Activated naive CD8-positive, alpha-beta T cell treated with anti-CD3 and anti-CD28 coated beads, Interleukin-2, amount 50 U/mL, for 24 hours (primary cell): Measurements from ENCODE around the gene CXADR.

Experiments
- ATAC-seq: fragments of 150-1000 bp; cut with Tn5 transposase; one replicate; pipeline ENCODE4 v1.10.0; 2021
- DNase-seq: peaks from one replicate; pipeline ENCODE4 v3.0.0; 2021
- H3K27ac Mint-ChIP-seq: one replicate; pipeline ENCODE4 v1.8.0; 2021; ENCODE audit warnings: mild to moderate bottlenecking, mixed read lengths
- H3K27me3 Mint-ChIP-seq: one replicate; pipeline ENCODE4 v1.8.0; 2021; ENCODE audit warnings: mixed read lengths
- H3K36me3 Mint-ChIP-seq: one replicate; pipeline ENCODE4 v1.8.0; 2021; ENCODE audit warnings: low read depth, mixed read lengths
- H3K4me1 Mint-ChIP-seq: one replicate; pipeline ENCODE4 v1.8.0; 2021; ENCODE audit warnings: mixed read lengths
- H3K4me3 Mint-ChIP-seq: one replicate; pipeline ENCODE4 v1.8.0; 2021; ENCODE audit warnings: mild to moderate bottlenecking, moderate library complexity, mixed read lengths
- H3K9me3 Mint-ChIP-seq: one replicate; pipeline ENCODE4 v1.8.0; 2021; ENCODE audit warnings: mixed read lengths

Gene CXADR

DNA sequence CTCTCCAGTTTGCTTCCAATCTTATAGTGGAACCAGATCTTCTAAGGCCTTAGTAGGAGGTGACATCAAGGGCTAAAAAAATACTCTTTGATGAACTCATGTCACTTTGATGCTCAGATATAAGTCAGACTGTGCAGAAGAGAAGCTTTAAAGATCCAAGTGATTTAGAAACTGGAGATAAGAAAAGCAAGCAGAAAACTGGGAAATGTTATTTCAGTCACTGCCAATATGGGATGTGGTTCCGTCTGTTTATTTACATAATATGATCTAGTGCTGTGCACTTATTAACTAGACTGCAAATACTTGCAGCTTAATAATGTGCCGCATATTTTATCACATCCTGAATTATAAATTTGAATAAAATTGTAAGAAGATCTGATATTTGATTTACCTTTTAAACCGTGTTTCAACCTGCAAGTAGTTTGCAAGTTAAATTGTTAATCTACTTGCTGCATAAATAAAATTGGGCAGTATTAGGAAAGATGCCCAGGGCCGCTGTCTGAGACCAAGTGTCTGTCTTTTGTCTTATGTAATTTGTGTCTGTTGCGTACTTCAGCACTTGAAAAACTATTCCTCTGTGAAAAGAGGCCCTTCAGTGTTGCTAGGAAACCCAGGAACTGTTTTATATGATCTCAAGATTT, 29.6 kb downstream of the CXADR start:
- no peak overlapping the region for H3K27ac Mint-ChIP-seq
- H3K27me3 Mint-ChIP-seq, result peaks cover 5% of the 10 kb centered on the region
- no peak for DNase-seq
- ATAC-seq, result no peak
- H3K4me3 Mint-ChIP-seq, result no peak overlapping the region
- H3K36me3 Mint-ChIP-seq, result no peaks in the 10 kb centered on the region
- H3K4me1 Mint-ChIP-seq, result no peaks in the 10 kb centered on the region
- H3K9me3 Mint-ChIP-seq, result no peaks in the 10 kb centered on the region

DNA sequence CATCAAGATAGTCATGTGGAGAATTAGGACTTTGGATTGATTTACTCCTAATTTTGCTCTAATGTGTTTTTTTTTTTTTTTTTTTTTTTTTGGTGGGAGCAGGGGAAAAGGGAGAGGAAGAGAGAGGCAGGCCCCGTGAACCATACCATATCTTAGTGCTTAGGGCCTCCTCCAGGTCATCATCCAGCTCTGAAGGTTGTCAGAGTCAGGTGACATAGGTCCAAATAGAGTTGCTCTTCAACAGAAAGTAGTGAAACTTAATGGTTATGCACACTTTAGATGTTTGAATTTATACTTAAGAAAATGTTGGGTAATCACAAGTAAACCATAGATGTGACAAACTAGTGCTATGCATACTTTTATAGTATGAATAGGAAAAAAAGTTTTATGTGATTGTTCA, 32.2 kb downstream of the CXADR start:
- Mint-ChIP-seq H3K36me3 (no peaks in the 10 kb centered on the region), H3K4me1 (no peaks in the 10 kb centered on the region), H3K9me3 (no peaks in the 10 kb centered on the region), H3K4me3 (no peak overlapping the region), H3K27me3 (peaks cover 3% of the 10 kb centered on the region), H3K27ac (no peak overlapping the region)
- ATAC-seq (no peak), DNase-seq (no peak)

DNA sequence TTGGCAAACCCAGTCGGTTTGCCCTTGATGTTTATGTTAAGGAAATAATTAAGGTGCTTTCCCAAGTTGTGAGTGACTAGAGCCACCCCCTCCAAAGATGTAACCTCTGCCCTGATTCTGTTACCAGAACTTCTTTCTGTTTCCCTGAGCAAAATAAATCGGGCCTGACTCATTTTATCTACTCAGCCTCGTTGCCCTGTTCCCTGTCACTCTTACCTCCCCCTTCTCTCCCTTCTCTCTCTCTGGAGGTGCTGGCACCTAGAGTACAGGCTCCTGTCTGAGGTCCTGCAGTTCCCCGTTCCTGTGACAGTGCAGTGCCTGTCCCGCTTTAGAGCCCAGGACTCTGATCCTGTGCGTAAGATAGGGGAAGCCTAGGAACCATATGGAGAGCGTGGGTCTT, 35.4 kb downstream of the CXADR start:
- H3K27me3 Mint-ChIP-seq, result no peaks in the 10 kb centered on the region
- no peak for ATAC-seq

DNA sequence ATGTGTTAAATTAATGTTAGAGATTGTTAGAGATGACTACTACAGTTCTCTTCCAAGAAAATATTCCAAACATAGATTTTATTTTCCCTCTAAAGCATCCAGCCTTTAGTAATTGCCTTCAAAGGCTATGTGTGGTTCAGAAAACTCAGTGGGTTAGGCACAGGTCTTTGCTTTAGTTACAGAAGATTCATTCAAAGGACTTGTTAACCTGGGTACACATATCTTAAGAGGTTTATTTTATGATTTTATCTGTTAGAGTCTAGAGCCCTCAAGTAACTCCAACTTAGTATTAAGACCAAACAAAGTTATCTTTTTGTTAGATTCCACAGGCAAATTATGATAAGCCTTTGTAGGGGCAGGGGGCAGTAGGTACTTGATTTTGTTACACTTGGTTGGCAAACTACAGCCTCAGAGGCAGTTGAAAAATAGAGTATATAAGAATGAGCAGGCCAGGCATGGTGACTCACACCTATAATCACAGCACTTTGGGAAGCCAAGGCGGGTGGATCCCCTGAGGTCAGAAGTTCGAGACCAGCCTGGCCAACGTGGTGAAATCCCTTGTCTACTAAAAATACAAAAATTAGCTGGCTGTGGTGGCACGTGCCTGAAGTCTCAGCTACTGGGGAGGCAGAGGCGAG, 37.9 kb downstream of the CXADR start:
- H3K9me3 Mint-ChIP-seq, result no peaks in the 10 kb centered on the region
- H3K4me3 Mint-ChIP-seq, result no peak overlapping the region
- no peak overlapping the region for H3K27ac Mint-ChIP-seq
- H3K36me3 Mint-ChIP-seq, result no peaks in the 10 kb centered on the region
- H3K27me3 Mint-ChIP-seq, result no peaks in the 10 kb centered on the region
- ATAC-seq (no peak), DNase-seq (no peak)
- H3K4me1 Mint-ChIP-seq, result no peaks in the 10 kb centered on the region

More for the DNA sequence above, 35.4 kb downstream of the CXADR start:
- Mint-ChIP-seq H3K36me3 (no peaks in the 10 kb centered on the region), H3K9me3 (no peaks in the 10 kb centered on the region), H3K4me3 (no peak overlapping the region), H3K4me1 (no peaks in the 10 kb centered on the region), H3K27ac (no peak overlapping the region)
- DNase-seq, result no peak

DNA sequence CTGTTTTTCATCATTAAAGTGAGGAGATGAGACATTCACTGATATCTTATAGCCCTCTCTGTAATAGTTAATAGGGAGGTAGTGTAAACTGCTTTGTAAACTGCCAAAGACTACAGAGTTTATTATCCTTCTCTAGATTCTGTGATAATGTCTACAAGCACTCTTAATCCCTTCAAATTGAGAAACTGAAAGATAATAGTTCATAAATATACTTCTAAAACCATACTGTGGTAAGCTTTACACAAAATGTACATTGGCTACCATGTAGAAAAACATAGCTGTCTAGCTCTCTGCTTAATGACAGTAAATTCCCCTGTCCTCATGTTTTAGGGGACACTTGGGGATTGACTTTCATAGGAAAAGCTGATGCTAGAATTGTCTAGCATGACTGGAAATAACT, 39.6 kb downstream of the CXADR start:
- Mint-ChIP-seq H3K27ac (no peak overlapping the region), H3K36me3 (no peaks in the 10 kb centered on the region), H3K9me3 (no peaks in the 10 kb centered on the region), H3K4me3 (no peak overlapping the region), H3K4me1 (no peaks in the 10 kb centered on the region), H3K27me3 (no peaks in the 10 kb centered on the region)
- no peak for ATAC-seq
- no peak for DNase-seq

DNA sequence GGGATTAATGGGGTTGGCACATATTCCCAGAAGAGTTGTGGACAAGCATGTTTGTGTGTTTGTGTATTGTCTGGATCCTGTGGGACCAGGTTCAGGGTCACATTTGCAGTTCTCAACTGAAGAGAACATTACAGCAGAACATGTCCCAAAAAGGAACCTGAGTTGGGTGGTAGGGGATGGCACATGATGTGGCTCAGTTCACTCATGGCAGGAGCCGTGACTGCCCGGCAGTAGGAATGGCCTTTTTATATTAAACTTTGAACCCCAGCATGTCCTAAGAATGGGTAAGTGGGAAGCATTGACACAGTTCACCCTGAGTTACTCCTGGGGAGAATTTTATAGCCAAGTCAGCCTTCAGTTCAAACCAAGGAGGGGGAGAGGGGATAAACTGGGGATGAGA, 41.3 kb downstream of the CXADR start:
- DNase-seq (no peak), ATAC-seq (no peak)
- Mint-ChIP-seq H3K27me3 (no peaks in the 10 kb centered on the region), H3K27ac (no peak overlapping the region), H3K9me3 (no peaks in the 10 kb centered on the region), H3K4me1 (no peaks in the 10 kb centered on the region), H3K36me3 (no peaks in the 10 kb centered on the region), H3K4me3 (no peak overlapping the region)

DNA sequence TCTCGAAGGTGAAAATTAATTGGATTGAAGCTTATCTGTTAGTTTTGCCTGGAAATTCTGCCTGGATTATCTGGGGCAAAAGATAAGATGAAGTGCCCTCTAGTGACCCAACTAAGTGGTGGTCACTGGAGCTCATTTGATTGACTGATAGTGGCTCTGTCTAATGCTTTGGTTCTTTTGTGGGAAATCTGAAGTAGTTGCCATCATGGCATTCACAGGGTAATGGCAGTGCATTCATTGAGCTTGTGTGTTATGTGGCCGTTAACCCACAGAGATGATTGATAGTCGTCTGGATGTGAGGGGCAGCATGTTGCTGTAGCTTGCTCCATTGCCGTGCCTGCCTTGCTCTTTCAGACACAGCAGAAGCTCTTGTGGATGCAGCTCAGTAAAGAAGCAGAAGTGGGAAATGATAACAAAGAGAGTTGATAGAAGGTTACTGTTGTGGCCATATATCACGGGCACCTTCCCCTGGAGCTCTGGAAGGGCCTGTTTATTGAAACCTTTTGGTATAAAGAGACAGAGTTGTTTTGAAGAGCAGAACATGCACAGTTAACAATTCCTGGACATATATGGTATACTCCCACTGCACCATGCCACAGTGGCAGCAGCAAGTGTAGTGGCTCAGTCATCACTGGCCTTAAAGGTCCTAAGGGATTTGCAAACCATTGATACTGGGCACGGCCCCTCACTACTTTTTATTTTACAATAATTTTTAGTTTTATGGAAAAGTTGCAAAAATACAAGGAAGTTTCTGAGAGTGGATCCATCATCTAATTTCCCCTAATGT, 42.0 kb downstream of the CXADR start:
- H3K27ac Mint-ChIP-seq, result no peak overlapping the region
- H3K36me3 Mint-ChIP-seq, result no peaks in the 10 kb centered on the region
- no peak for ATAC-seq
- no peaks in the 10 kb centered on the region for H3K4me1 Mint-ChIP-seq
- no peaks in the 10 kb centered on the region for H3K27me3 Mint-ChIP-seq
- no peak for DNase-seq
- no peak overlapping the region for H3K4me3 Mint-ChIP-seq
- H3K9me3 Mint-ChIP-seq, result no peaks in the 10 kb centered on the region

DNA sequence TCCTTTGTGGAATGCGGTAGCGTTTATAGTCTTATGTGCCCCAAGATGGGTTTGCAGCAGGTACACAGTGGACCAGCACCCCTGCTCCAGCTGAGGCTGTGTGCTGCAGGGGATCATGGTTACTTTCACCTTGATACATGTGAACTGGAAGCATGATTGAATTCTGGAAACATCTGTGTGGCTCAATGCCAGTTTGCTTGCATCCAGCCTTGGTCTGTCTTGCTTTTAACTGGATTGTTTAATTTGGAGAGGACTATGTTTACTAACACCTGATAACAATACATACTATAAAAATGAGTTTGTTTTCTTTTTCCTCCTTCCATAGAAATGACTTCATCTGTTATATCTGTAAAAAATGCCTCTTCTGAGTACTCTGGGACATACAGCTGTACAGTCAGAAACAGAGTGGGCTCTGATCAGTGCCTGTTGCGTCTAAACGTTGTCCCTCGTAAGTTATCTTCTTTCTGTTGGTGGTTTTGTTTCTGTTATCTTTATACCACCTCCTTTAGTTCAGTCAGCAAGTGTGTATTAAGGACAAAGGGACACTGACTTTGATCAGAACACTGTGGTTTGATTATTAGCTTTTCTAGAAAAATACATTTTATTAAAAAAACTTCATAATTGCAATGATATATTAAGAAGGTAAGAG, 47.7 kb downstream of the CXADR start:
- Mint-ChIP-seq H3K4me1 (no peaks in the 10 kb centered on the region), H3K9me3 (no peaks in the 10 kb centered on the region), H3K27me3 (no peaks in the 10 kb centered on the region), H3K4me3 (no peak overlapping the region), H3K36me3 (no peaks in the 10 kb centered on the region), H3K27ac (no peak overlapping the region)
- no peak for ATAC-seq
- no peak for DNase-seq

DNA sequence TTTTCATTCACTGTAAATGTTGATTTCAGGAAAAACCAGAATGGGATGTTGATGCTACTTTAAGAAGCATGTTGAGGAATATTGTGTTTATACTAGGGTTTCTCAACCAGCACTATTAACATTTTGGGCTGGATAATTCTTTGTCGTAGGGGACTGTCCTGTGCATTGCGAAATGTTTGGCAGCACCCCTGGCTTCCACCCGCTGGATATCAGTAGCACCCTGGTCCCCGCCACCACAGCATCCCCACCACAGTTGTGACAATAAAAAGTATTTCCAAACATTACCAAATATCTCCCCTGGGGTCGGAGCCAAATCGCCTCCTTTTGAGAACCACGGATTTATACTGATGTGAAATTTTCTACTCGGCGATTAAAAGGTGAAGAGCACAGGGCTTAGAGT, 57.9 kb downstream of the CXADR start:
- H3K4me3 Mint-ChIP-seq, result no peak overlapping the region
- H3K27me3 Mint-ChIP-seq, result peaks cover 6% of the 10 kb centered on the region
- H3K9me3 Mint-ChIP-seq, result no peaks in the 10 kb centered on the region
- no peaks in the 10 kb centered on the region for H3K36me3 Mint-ChIP-seq
- no peaks in the 10 kb centered on the region for H3K4me1 Mint-ChIP-seq
- H3K27ac Mint-ChIP-seq, result no peak overlapping the region
- ATAC-seq (no peak), DNase-seq (no peak)

DNA sequence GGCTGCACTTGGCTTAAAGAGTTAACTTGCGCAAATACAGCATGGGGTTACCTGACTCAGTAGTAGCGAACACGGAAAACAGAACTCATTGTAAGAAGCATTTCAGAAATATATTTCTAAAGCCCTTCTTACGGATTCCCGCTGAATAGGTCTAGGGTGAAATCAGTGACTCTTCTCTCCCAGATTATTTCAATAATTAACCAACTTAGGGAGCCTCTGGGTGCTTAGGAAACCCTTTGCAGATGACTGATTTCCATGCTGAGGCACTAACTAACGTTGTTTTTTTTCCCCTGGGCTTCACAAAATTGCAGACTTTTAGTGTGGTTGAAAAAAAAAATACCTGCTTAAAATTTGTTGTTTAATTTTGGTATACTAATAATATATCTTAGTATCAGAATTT, 59.6 kb downstream of the CXADR start:
- Mint-ChIP-seq H3K27ac (no peak overlapping the region), H3K9me3 (no peaks in the 10 kb centered on the region), H3K36me3 (no peaks in the 10 kb centered on the region), H3K4me3 (no peak overlapping the region), H3K4me1 (no peaks in the 10 kb centered on the region), H3K27me3 (peaks cover 6% of the 10 kb centered on the region)
- DNase-seq, result no peak
- ATAC-seq, result no peak

DNA sequence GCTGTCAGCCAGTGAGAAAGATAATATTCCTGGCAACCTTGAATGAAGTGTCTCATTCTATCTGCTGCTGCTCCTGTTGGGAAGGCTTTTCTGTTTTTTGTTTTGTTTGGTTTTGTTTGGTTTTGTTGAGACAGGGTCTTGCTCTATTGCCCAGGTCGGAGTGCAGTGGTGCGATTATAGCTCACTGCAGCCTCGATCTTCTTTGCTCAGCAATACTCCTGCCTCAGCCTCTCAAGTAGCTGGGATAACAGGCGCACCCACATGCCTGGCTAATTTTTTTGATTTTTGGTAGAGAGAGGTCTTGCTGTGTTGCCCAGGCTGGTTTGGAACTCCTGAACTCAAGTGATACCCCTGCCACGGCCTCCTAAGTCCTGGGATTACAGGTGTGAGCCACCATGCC, 62.2 kb downstream of the CXADR start:
- no peaks in the 10 kb centered on the region for H3K4me1 Mint-ChIP-seq
- H3K9me3 Mint-ChIP-seq, result no peaks in the 10 kb centered on the region
- peaks cover 7% of the 10 kb centered on the region for H3K27me3 Mint-ChIP-seq
- H3K36me3 Mint-ChIP-seq, result no peaks in the 10 kb centered on the region
- no peak for ATAC-seq
- no peak for DNase-seq
- H3K27ac Mint-ChIP-seq, result no peak overlapping the region
- H3K4me3 Mint-ChIP-seq, result no peak overlapping the region

DNA sequence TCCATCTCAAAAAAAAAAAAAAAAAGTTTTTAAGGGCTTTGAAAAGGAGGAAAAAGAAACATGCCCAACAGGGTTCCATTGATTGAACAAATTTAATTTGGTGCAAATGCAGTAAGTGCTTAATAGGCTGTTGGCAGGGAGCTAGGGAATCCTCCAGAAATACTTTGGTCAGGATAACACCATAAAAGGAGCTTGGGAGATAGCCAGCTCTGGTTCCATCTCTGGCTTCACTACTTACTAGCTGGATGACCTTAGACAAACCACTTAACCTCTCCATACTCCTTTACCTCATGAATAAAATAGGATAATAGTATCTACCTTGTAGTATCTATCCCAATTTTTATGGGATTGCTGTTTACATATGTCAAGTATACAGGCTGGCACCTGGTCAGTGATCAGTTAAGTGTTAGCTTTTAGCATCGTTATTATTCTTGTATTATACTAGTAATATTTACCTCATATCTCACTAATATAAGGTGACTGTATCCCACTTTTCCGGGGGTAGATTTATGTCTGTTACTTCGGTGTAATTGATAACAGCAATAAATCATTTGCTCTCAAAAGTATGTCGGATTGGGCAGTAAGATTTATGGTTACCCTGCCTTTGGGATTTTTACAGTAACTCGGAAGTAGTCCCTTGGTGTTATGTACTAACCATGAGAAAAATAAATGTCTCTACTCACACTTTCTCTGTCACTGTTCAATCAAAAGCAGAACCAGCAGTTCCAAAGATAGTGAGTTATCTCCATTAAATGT, 63.4 kb downstream of the CXADR start:
- no peaks in the 10 kb centered on the region for H3K4me1 Mint-ChIP-seq
- no peaks in the 10 kb centered on the region for H3K9me3 Mint-ChIP-seq
- DNase-seq (no peak), ATAC-seq (no peak)
- H3K4me3 Mint-ChIP-seq, result no peak overlapping the region
- H3K27me3 Mint-ChIP-seq, result peaks cover 7% of the 10 kb centered on the region
- no peaks in the 10 kb centered on the region for H3K36me3 Mint-ChIP-seq
- no peak overlapping the region for H3K27ac Mint-ChIP-seq

DNA sequence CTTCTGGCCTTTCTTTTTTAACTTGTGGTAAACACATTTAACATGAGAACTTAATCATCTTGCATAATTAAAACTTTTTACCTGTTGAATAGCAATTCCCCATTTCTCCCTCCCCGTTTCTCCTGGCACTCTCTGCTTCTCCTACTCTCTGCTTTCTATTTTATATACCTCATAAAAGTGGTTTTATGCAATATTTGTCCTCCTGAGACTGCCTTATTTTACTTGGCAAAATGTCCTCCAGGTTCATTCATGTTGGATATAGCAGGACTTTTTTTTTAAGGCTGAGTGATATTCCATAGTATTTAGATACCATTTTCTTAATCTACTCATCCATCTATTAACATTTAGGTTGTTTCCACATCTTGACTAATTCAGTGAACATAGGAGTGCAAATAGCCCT, 64.9 kb downstream of the CXADR start:
- Mint-ChIP-seq H3K9me3 (no peaks in the 10 kb centered on the region), H3K27me3 (peaks cover 7% of the 10 kb centered on the region), H3K4me1 (no peaks in the 10 kb centered on the region), H3K27ac (no peak overlapping the region), H3K4me3 (no peak overlapping the region), H3K36me3 (no peaks in the 10 kb centered on the region)
- no peak for DNase-seq
- ATAC-seq, result no peak

DNA sequence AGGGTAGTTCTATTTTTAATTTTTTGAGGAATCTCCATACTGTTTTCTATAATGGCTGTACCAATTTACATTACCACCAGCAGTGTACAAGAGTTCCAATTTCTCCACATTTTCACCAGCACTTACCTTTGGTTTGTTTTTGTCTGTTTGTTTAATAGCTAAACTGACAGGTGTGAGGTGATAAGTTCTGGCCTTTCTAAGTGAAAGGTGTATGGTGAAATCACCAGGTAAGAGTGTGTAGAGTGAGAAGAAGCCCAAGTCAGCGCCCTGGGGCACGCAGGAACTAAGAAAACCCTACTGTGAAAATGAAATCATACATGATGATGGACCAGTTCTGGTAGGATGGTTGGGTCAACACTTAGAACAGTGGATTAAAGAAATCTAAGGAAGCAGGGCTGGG, 65.3 kb downstream of the CXADR start:
- ATAC-seq (no peak), DNase-seq (no peak)
- Mint-ChIP-seq H3K27me3 (peaks cover 7% of the 10 kb centered on the region), H3K4me3 (no peak overlapping the region), H3K4me1 (no peaks in the 10 kb centered on the region), H3K27ac (no peak overlapping the region), H3K36me3 (no peaks in the 10 kb centered on the region), H3K9me3 (no peaks in the 10 kb centered on the region)
